Esophagus muscularis mucosa (tissue), 3 donors: Measurements from ENCODE around the gene ASB18.

Experiments
- CTCF ChIP-seq, 3 experiments: fragments of 200-600 bp in 2 of 3; fragments of 450-650 bp in 1 of 3; sonication (generic) in 2 of 3; IDR thresholded peaks; one replicate each; pipeline ENCODE4 v1.5.1; 2017 to 2019; ENCODE audit warnings: antibody characterized with exemption in 3 of 3, mild to moderate bottlenecking in 2 of 3, moderate library complexity in 1 of 3
- EP300 ChIP-seq: sonication (generic); formaldehyde crosslinking; IDR thresholded peaks from one replicate; pipeline ENCODE4 v1.6.1; 2017; ENCODE audit warnings: antibody characterized with exemption

GRCh38 chr2:236169741-236170589 lies 94.2 kb downstream of the ASB18 start:
- TF ChIP-seq CTCF (IDR thresholded peaks at IDR 0.05) (no peak), EP300 (no peak)
